HepG2 (cell line): Measurements from ENCODE around the gene DNM1. TPM values are rescaled to one million over a fixed set of nuclear protein-coding genes. Genes with fewer than 3 reads are reported as not detected.
A peak's percentile ranks its signal among the peaks of the same experiment; 100 is the strongest.

ENCODE experiments used
- ASH2L ChIP-seq: fragments of 300-600, 200-600 bp; sonication (generic); IDR thresholded peaks from 2 replicates; pipeline ENCODE4 v1.7.0; 2017; ENCODE audit warnings: low read depth, mild to moderate bottlenecking, moderate library complexity, mixed read lengths, low read length; ENCODE audit not compliant: insufficient read length
- CCDC6 ChIP-seq: sonication (generic); formaldehyde crosslinking; IDR thresholded peaks from 2 replicates; pipeline ENCODE4 v1.8.1; 2022; ENCODE audit warnings: mild to moderate bottlenecking, missing genetic modification reagents, moderate library complexity
- HMGA1 ChIP-seq: sonication (generic); formaldehyde crosslinking; conservative IDR thresholded peaks from 2 replicates; pipeline ENCODE4 v1.4.0; 2020; ENCODE audit warnings: missing genetic modification reagents
- IKZF4 ChIP-seq: sonication (generic); formaldehyde crosslinking; IDR thresholded peaks from 2 replicates; pipeline ENCODE4 v1.5.1; 2020; ENCODE audit warnings: borderline replicate concordance, mild to moderate bottlenecking, low read depth, missing genetic modification reagents; ENCODE audit errors: not compliant biosample characterization
- ISX ChIP-seq: sonication (generic); formaldehyde crosslinking; conservative IDR thresholded peaks from 2 replicates; pipeline ENCODE4 v1.5.0; 2020; ENCODE audit warnings: missing genetic modification reagents
- NCOA1 ChIP-seq: sonication (generic); formaldehyde crosslinking; IDR thresholded peaks from 2 replicates; pipeline ENCODE4 v1.9.0; 2021; ENCODE audit warnings: missing genetic modification reagents
- NFAT5 ChIP-seq: sonication (generic); formaldehyde crosslinking; IDR thresholded peaks from 2 replicates; pipeline ENCODE4 v1.4.0; 2020; ENCODE audit warnings: missing genetic modification reagents
- PAX8 ChIP-seq: sonication (generic); formaldehyde crosslinking; IDR thresholded peaks from 2 replicates; pipeline ENCODE4 v1.8.0; 2022; ENCODE audit warnings: mild to moderate bottlenecking, missing genetic modification reagents, borderline replicate concordance
- ZC3H13 ChIP-seq: sonication (generic); formaldehyde crosslinking; IDR thresholded peaks from 2 replicates; pipeline ENCODE4 v1.8.1; 2023; ENCODE audit warnings: mild to moderate bottlenecking, missing genetic modification reagents, moderate library complexity
- ZFP62 ChIP-seq: sonication (generic); formaldehyde crosslinking; IDR thresholded peaks from 2 replicates; pipeline ENCODE4 v1.4.0; 2020; ENCODE audit warnings: missing genetic modification reagents
- ZMYM3 ChIP-seq: sonication (generic); formaldehyde crosslinking; IDR thresholded peaks from 2 replicates; pipeline ENCODE4 v1.5.1; 2020; ENCODE audit warnings: mild to moderate bottlenecking, missing genetic modification reagents
- ZNF256 ChIP-seq: sonication (generic); formaldehyde crosslinking; conservative IDR thresholded peaks from 2 replicates; pipeline ENCODE4 v1.4.0; 2020; ENCODE audit warnings: missing genetic modification reagents
- ZNF281 ChIP-seq: sonication (generic); formaldehyde crosslinking; IDR thresholded peaks from 2 replicates; pipeline ENCODE4 v1.4.0; 2020; ENCODE audit warnings: missing genetic modification reagents, borderline replicate concordance
- ZNF598 ChIP-seq: sonication (generic); formaldehyde crosslinking; IDR thresholded peaks from 2 replicates; pipeline ENCODE4 v1.5.1; 2020; ENCODE audit warnings: mild to moderate bottlenecking, missing genetic modification reagents, borderline replicate concordance
- ZNF879 ChIP-seq: sonication (generic); formaldehyde crosslinking; IDR thresholded peaks from 2 replicates; pipeline ENCODE4 v1.8.1; 2023; ENCODE audit warnings: missing genetic modification reagents
- ZSCAN31 ChIP-seq: sonication (generic); formaldehyde crosslinking; IDR thresholded peaks from 2 replicates; pipeline ENCODE4 v1.5.0; 2020; ENCODE audit warnings: low read depth, mild to moderate bottlenecking, missing genetic modification reagents
- polyA plus RNA-seq, 8 experiments: library from polyadenylated mRNA; depleted of rRNA in 3 of 8; stranded (reverse) in 7 of 8; unstranded in 1 of 8; fragments of >200 nt; fragmentation: Illumina TruSeq in 4 of 8; extraction: Trizol in 4 of 8; gene quantifications; 2 replicates each; pipeline versions ENCODE4 v1.2.1 to v1.2.3, GENCODE V29; 2011 to 2016; ENCODE audit warnings: low read depth in 4 of 8, missing spikeins in 1 of 8, mixed read lengths in 1 of 8; ENCODE audit not compliant: insufficient read depth in 1 of 8
- total RNA-seq, 5 experiments: library from RNA; depleted of rRNA; stranded (reverse); fragments of >200 nt; fragmentation: Illumina TruSeq; extraction: Trizol; gene quantifications; 2 replicates each; pipeline ENCODE4 v1.2.3, GENCODE V29; 2016; ENCODE audit warnings: low read depth in 1 of 5
- TF ChIP-seq, protein P1 (sequence below): sonication (generic); formaldehyde crosslinking; IDR thresholded peaks from 2 replicates; pipeline ENCODE4 v1.5.0; 2020; ENCODE audit warnings: missing genetic modification reagents, mild to moderate bottlenecking, borderline replicate concordance

DNM1 gene
- total and polyA plus RNA-seq, 2 of the 13 experiments (the other 11 are each of a cell fraction or from before 2014, with no cell fraction given), result 0.13 to 0.58 TPM

- TF ChIP-seq ASH2L (peak; percentile 30), NFAT5 (CRISPR knock-in tag) (no peak), PAX8 (CRISPR knock-in tag) (no peak), CCDC6 (CRISPR knock-in tag) (no peak), ZMYM3 (CRISPR knock-in tag) (no peak; the same call in 1 of the 2 replicates), ISX (CRISPR knock-in tag) (0 out of 2 replicates have a peak, but pooled peaks have one; percentile 59), HMGA1 (CRISPR knock-in tag) (no peak), ZNF256 (no peak), ZSCAN31 (CRISPR knock-in tag) (peak; percentile 75), ZC3H13 (CRISPR knock-in tag) (peak; percentile 49; the same call in 1 of the 2 replicates), ZNF879 (CRISPR knock-in tag) (no peak), ZNF598 (no peak), ZNF281 (CRISPR knock-in tag) (0 out of 2 replicates have a peak, but pooled peaks have one; percentile 44), ZFP62 (CRISPR knock-in tag) (no peak), NCOA1 (CRISPR knock-in tag) (no peak), IKZF4 (CRISPR knock-in tag) (peak; percentile 2)
- TF ChIP-seq, protein P1, sequence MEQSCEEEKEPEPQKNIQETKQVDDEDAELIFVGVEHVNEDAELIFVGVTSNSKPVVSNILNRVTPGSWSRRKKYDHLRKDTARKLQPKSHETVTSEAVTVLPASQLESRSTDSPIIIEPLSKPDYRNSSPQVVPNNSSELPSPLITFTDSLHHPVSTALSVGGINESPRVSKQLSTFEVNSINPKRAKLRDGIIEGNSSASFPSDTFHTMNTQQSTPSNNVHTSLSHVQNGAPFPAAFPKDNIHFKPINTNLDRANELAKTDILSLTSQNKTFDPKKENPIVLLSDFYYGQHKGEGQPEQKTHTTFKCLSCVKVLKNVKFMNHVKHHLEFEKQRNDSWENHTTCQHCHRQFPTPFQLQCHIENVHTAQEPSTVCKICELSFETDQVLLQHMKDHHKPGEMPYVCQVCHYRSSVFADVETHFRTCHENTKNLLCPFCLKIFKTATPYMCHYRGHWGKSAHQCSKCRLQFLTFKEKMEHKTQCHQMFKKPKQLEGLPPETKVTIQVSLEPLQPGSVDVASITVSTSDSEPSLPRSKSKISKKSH (CRISPR knock-in tag), result 0 out of 2 replicates have a peak, but pooled peaks have one; percentile 26
These were observed 43.2 kb upstream of the DNM1 start, which contains the start of gene BBLN (continued) for GRCh38 chr9:128159784-128160602.
